Trophoblast cell (in vitro differentiated cells and primary cell): ENCODE data around the gene PKD2L1.
"Not testable (repeated sequence)": the region's sequence is repeated elsewhere in the genome, so short reads cannot be mapped to it uniquely, and the experiment has no call there.

Experiments
- DNase-seq, 2 donors: peaks; one replicate each; pipeline ENCODE4 v3.0.0-alpha.2; 2016
- H2AFZ ChIP-seq: 2 replicates; pipeline ENCODE4 v1.6.1; 2013; ENCODE audit warnings: low read length, moderate library complexity, mild to moderate bottlenecking; ENCODE audit not compliant: insufficient read depth, poor library complexity
- H2AK5ac ChIP-seq: 2 replicates; pipeline ENCODE4 v1.6.1; 2013; ENCODE audit warnings: mild to moderate bottlenecking, low read length
- H2BK120ac ChIP-seq: 2 replicates; pipeline ENCODE4 v1.6.1; 2013; ENCODE audit warnings: low read length, mild to moderate bottlenecking, moderate library complexity; ENCODE audit not compliant: insufficient read depth, poor library complexity
- H2BK12ac ChIP-seq: 2 replicates; pipeline ENCODE4 v1.6.1; 2013; ENCODE audit warnings: mild to moderate bottlenecking, low read length, moderate library complexity
- H2BK5ac ChIP-seq: 2 replicates; pipeline ENCODE4 v1.6.1; 2013; ENCODE audit warnings: low read length, low read depth, moderate library complexity, mild to moderate bottlenecking; ENCODE audit not compliant: poor library complexity
- H3K14ac ChIP-seq: 2 replicates; pipeline ENCODE4 v1.6.1; 2013; ENCODE audit warnings: mild to moderate bottlenecking, low read length
- H3K18ac ChIP-seq: 2 replicates; pipeline ENCODE4 v1.6.1; 2013; ENCODE audit warnings: mild to moderate bottlenecking, low read length
- H3K23ac ChIP-seq: 2 replicates; pipeline ENCODE4 v1.6.1; 2013; ENCODE audit warnings: low read length
- H3K27ac ChIP-seq: 2 replicates; pipeline ENCODE4 v1.5.1; 2013; ENCODE audit warnings: low read depth, mild to moderate bottlenecking, inconsistent platforms, low read length, moderate library complexity
- H3K27me3 ChIP-seq: 2 replicates; pipeline ENCODE4 v1.6.1; 2013; ENCODE audit warnings: inconsistent platforms, mild to moderate bottlenecking, low read length, moderate library complexity; ENCODE audit not compliant: insufficient read depth
- H3K36me3 ChIP-seq, 2 experiments: 1 replicate in 1 of 2; 2 replicates in 1 of 2; pipeline ENCODE4 v1.6.1; 2013; ENCODE audit warnings: low read length in 2 of 2, mild to moderate bottlenecking in 2 of 2, moderate library complexity in 1 of 2; ENCODE audit not compliant: insufficient read depth in 2 of 2, control insufficient read depth in 1 of 2
- H3K4ac ChIP-seq: 2 replicates; pipeline ENCODE4 v1.6.1; 2013; ENCODE audit warnings: low read depth, mild to moderate bottlenecking, low read length, moderate library complexity
- H3K4me1 ChIP-seq, 2 experiments: 1 replicate in 1 of 2; 2 replicates in 1 of 2; pipeline ENCODE4 v1.6.1; 2013; ENCODE audit warnings: low read length in 2 of 2, mild to moderate bottlenecking in 2 of 2, moderate library complexity in 1 of 2; ENCODE audit not compliant: insufficient read depth in 2 of 2, control insufficient read depth in 1 of 2
- H3K4me2 ChIP-seq: 2 replicates; pipeline ENCODE4 v1.6.1; 2013; ENCODE audit warnings: inconsistent platforms, mild to moderate bottlenecking, low read length, moderate library complexity
- H3K4me3 ChIP-seq: 2 replicates; pipeline ENCODE4 v1.5.1; 2013; ENCODE audit warnings: mild to moderate bottlenecking, low read depth, low read length, inconsistent platforms
- H3K79me1 ChIP-seq: one replicate; pipeline ENCODE4 v1.6.1; 2013; ENCODE audit warnings: low read length
- H3K79me2 ChIP-seq: 2 replicates; pipeline ENCODE4 v1.6.1; 2013; ENCODE audit warnings: low read length, mild to moderate bottlenecking; ENCODE audit not compliant: control insufficient read depth, insufficient read depth, poor library complexity
- H3K9ac ChIP-seq: 2 replicates; pipeline ENCODE4 v1.6.1; 2013; ENCODE audit warnings: mild to moderate bottlenecking, low read length
- H3K9me3 ChIP-seq: 2 replicates; pipeline ENCODE4 v1.6.1; 2013; ENCODE audit warnings: low read depth, mild to moderate bottlenecking, control low read depth, inconsistent platforms, low read length; ENCODE audit not compliant: insufficient read depth
- H4K12ac ChIP-seq: 2 replicates; pipeline ENCODE4 v1.6.1; 2013; ENCODE audit warnings: low read depth, mild to moderate bottlenecking, low read length, moderate library complexity
- H4K8ac ChIP-seq: 2 replicates; pipeline ENCODE4 v1.6.1; 2013; ENCODE audit warnings: low read depth, mild to moderate bottlenecking, low read length, moderate library complexity
- H4K91ac ChIP-seq: one replicate; pipeline ENCODE4 v1.6.1; 2013; ENCODE audit warnings: low read depth, mild to moderate bottlenecking, low read length, moderate library complexity
- WGBS: extraction: QIAGEN DNeasy Blood & Tissue Kit; methylation state at CpG from one replicate; pipeline ENCODE4 v1.1.7; 2013; ENCODE audit warnings: missing lambda C conversion rate; ENCODE audit not compliant: insufficient read length, insufficient coverage; ENCODE audit errors: extremely low coverage; 5-methylcytosine and 5-hydroxymethylcytosine counted together

PKD2L1 gene

DNA sequence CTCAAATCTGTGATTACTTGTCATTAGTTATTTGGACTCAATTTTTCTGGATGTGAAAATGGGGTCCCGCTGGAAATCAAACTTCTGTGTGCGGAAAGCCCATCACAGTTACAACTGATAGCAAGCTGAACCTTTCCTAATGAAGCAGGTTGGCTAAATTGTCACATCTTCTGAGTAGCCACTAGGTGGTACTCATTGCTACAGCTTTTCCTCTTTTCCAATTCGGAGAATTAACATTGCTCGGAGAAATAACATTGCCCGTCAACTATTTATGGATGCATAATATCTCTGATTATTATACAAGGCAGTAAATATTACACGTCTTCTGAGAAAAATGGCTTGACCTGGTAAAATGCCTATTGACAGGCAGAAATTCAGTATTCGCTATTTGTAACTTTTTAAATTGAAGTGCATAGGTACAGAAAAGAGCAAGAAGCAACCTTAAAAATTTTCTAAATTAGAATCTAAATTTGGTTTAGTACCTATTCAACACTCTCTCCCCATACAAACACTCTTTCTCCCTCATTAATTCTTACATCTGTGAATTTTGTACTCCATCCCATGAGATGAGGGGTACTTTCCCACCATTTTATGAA is 26.2 kb downstream of the PKD2L1 start:
- H3K18ac ChIP-seq = no peak overlapping the region
- no peak overlapping the region for H3K27ac ChIP-seq
- no peak overlapping the region for H2BK12ac ChIP-seq
- no peak overlapping the region for H4K12ac ChIP-seq
- H3K23ac ChIP-seq = no peak overlapping the region
- no peaks in the 10 kb centered on the region for H3K27me3 ChIP-seq
- peak in 1 of 2 donors; percentile 61 for DNase-seq
- peaks cover 0 to 2% of the 10 kb centered on the region in 2 experiments for H3K4me1 ChIP-seq
- H3K79me1 ChIP-seq = no peaks in the 10 kb centered on the region
- H3K4me3 ChIP-seq = no peak overlapping the region
- H2BK5ac ChIP-seq = no peak overlapping the region
- no peak overlapping the region for H3K9ac ChIP-seq
- WGBS = no CpG with 5 or more reads among the region's 7 CpGs
- H4K91ac ChIP-seq = no peak overlapping the region
- peaks cover 2% of the 10 kb centered on the region for H3K9me3 ChIP-seq
- no peaks in the 10 kb centered on the region for H3K79me2 ChIP-seq
- no peak overlapping the region for H2AK5ac ChIP-seq
- no peak overlapping the region for H2AFZ ChIP-seq
- H2BK120ac ChIP-seq = no peak overlapping the region
- no peak overlapping the region for H3K4me2 ChIP-seq
- H4K8ac ChIP-seq = no peak overlapping the region
- H3K36me3 ChIP-seq = no peaks in the 10 kb centered on the region
- H3K4ac ChIP-seq = no peak overlapping the region
- H3K14ac ChIP-seq = no peak overlapping the region

DNA sequence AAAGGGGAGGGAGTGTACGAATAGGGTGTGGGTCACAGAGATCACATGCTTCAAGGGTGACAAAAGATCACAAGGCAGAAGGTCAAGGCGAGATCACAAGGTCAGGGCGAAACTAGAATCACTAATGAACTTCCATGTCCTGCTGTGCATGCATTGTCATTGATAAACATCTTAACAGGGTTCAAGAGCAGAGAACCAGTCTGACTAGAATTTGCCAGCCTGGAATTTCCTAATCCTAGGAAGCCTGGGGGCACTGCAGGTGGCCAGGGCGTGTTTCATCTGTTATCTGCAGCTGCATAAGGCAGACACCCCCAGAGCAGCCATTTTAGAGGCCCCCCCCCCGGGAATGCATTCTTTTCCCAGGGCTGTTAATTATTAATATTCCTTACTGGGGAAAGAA is 28.9 kb downstream of the PKD2L1 start:
- H3K18ac ChIP-seq, H2BK120ac ChIP-seq: not testable (repeated sequence)
- WGBS = no CpG with 5 or more reads among the region's 5 CpGs

DNA sequence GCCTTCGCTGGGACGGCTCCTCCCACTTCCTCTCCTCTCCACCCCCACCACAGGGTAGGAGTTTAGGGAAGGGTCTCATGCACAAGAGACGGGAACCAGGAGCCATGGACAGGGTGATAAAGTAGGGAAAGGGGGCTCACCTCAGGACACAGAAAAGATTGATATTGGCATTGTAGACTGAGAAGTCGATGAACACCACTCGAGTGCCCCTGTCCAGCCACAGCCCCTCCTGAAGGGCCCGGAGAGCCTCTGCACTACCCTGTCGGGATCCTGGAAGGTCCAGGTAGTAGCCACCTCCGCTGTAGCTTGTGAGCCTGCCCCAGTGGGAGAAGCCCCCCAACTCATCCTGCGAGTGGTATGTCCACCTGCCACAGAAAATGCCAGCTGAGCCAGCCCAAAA is 32.8 kb downstream of the PKD2L1 start:
- Histone ChIP-seq H3K79me1 (no peaks in the 10 kb centered on the region), H3K79me2 (no peaks in the 10 kb centered on the region), H3K9me3 (peaks cover 2% of the 10 kb centered on the region), H4K8ac (no peak overlapping the region), H3K4ac (no peak overlapping the region), H3K4me1 (peaks cover 0 to 2% of the 10 kb centered on the region in 2 experiments), H3K9ac (no peak overlapping the region), H2AFZ (no peak overlapping the region), H3K36me3 (no peaks in the 10 kb centered on the region), H2BK12ac (no peak overlapping the region), H3K27ac (no peak overlapping the region), H3K23ac (no peak overlapping the region), H3K18ac (no peak overlapping the region), H4K91ac (no peak overlapping the region), H2BK5ac (no peak overlapping the region), H4K12ac (no peak overlapping the region), H2AK5ac (no peak overlapping the region), H2BK120ac (no peak overlapping the region), H3K14ac (no peak overlapping the region), H3K4me3 (no peak overlapping the region), H3K27me3 (no peaks in the 10 kb centered on the region), H3K4me2 (no peak overlapping the region)
- DNase-seq = no peak
- no CpG with 5 or more reads among the region's 9 CpGs for WGBS

More for the DNA sequence above, 28.9 kb downstream of the PKD2L1 start:
- not testable (repeated sequence) for H3K27ac ChIP-seq, H2AFZ ChIP-seq, H3K4me2 ChIP-seq, H3K36me3 ChIP-seq, H4K8ac ChIP-seq, H3K79me1 ChIP-seq, H2BK5ac ChIP-seq, H3K9me3 ChIP-seq, H3K79me2 ChIP-seq, H2BK12ac ChIP-seq, H3K14ac ChIP-seq, H4K12ac ChIP-seq, H3K4ac ChIP-seq, H3K27me3 ChIP-seq, H4K91ac ChIP-seq, H3K4me1 ChIP-seq, H3K23ac ChIP-seq, H2AK5ac ChIP-seq, H3K9ac ChIP-seq, H3K4me3 ChIP-seq
- DNase-seq = peak; percentile 86

DNA sequence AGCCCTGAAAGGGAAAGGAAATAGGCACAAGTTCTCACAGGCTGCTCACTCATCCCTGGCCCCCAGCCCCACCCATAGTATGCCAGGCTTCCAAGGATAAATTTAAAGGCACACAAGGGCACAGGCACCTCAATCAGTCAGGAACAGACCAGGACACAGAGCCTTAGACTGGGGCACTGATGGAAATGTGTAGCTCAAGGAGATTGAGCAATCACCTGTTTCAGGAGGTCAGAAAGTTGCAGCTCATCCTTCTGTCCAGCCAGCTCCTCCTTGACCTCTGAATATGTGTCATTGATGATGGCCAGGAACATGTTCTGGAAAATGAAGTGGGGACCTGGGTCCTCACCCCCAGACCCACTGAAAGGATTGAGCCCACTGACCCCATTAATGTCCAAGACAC is 37.0 kb downstream of the PKD2L1 start:
- Histone ChIP-seq H4K91ac (no peak overlapping the region), H3K18ac (no peak overlapping the region), H3K9me3 (no peaks in the 10 kb centered on the region), H3K23ac (no peak overlapping the region), H3K79me2 (no peaks in the 10 kb centered on the region), H2BK12ac (no peak overlapping the region), H4K8ac (no peak overlapping the region), H3K27me3 (no peaks in the 10 kb centered on the region), H2AK5ac (no peak overlapping the region), H3K4me2 (no peak overlapping the region), H3K4me1 (no peaks in the 10 kb centered on the region), H3K9ac (no peak overlapping the region), H3K14ac (no peak overlapping the region), H2BK120ac (no peak overlapping the region), H3K79me1 (no peaks in the 10 kb centered on the region), H3K4me3 (no peak overlapping the region), H2AFZ (no peak overlapping the region), H3K36me3 (no peaks in the 10 kb centered on the region), H3K27ac (no peak overlapping the region), H2BK5ac (no peak overlapping the region), H3K4ac (no peak overlapping the region), H4K12ac (no peak overlapping the region)
- DNase-seq = no peak
